Subcutaneous adipose tissue (tissue), 4 donors: Measurements from ENCODE around the gene UBASH3B. TPM values are rescaled to one million over a fixed set of nuclear protein-coding genes. Genes with fewer than 3 reads are reported as not detected.

Experiments used
- CTCF ChIP-seq: fragments of 450-650 bp; IDR thresholded peaks from one replicate; pipeline ENCODE4 v1.5.1; 2016; ENCODE audit warnings: low read depth, mild to moderate bottlenecking, control low read depth, antibody characterized with exemption, moderate library complexity
- total RNA-seq, 4 donors: library from RNA; depleted of rRNA; stranded (reverse); fragments of >200 nt; gene quantifications; one replicate each; pipeline ENCODE4 v1.1.0, GENCODE V29; 2016

The UBASH3B gene
- total RNA-seq, 4 donors from 2014 or later, result 2.4 to 15.3 (median 7.1) TPM

- TF ChIP-seq CTCF, result no peak
Measured at GRCh38 chr11:122703541-122704272, 48.2 kb downstream of the UBASH3B start.

GRCh38 chr11:122705396-122705795, 49.9 kb downstream of the UBASH3B start:
- no peak for TF ChIP-seq CTCF

DNA sequence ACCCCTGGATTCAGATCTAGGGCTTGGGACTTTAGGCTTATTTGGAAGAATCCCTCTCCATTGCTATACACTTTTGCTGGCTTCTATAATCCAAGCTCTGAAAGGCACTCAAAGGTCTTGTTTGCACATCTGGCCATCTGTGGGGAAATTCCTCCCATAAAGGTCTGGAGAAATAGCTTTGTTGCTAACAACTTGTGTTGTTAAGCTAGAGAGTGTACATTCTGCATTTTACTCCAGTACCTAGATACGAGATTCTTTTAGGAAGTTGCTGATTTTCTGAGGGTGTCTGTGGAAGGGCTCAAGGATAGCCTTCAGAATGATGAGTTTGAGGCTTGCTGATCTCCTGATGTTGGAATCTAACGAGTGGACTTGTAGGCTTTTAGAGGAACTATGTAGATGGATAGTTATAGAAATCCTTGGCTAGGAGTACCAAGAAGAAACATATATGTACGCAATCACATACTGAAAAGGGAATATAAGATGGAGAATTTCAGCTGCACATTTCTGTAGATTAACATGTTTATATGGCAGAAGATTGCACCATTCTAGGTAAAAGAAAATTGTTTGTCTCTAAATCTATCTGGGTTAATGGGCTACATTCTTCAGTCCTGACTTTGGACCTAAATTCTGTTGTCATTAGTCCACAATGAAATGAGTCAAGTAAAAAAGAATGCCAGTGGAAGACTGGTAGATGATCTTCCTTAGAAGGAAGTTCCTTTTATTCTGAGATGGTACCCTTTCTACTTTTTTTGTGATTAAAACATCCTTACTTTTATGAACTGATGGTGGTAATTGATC, 51.0 kb downstream of the UBASH3B start:
- TF ChIP-seq CTCF, result no peak

- no peak for TF ChIP-seq CTCF
Measured at GRCh38 chr11:122707111-122707510, 51.6 kb downstream of the UBASH3B start.

DNA sequence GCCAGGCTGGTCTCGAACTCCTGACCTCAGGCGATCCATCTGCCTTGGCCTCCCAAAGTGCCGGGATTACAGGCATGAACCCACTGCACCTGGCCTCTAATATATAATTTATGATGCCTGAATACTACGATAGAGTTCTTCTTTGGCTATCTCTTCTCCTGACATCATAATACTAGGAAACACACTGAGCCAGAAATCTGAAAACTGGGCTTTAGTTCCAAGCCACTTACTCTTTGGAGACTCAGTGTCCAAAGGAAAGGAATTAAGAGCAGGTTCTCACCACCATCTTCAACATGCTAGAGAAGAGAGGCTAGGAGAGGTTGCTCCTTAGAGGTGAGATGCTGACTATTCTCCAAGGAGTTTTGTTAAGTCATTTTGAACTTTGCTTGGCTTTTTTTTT, 52.4 kb downstream of the UBASH3B start:
- TF ChIP-seq CTCF, result no peak

GRCh38 chr11:122709039-122709760, 53.7 kb downstream of the UBASH3B start:
- TF ChIP-seq CTCF, result no peak

GRCh38 chr11:122711362-122711761, 55.8 kb downstream of the UBASH3B start:
- no peak for TF ChIP-seq CTCF
